ENCODE data around the gene F11R.

Gene F11R

DNA sequence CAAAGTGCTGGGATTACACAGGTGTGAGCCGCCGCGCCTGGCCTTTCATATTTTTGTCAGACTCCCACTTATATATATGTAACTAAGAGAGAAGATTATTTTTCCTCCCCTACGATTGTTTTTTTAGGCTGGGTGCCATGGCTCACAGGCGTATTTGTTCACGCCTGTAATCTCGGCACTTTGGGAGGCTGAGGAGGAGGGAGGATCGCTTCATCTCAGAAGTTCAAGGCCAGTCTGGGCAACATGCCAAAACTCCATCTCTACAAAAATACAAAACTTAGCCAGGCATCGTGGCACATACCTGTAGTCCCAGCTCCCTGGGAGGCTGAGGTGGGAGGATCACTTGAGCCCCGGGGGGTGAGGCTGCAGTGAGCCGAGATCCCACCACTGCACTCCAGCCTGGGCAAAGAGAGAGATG is 42.4 kb downstream of the F11R start (continued):
- TF ChIP-seq, protein P1, sequence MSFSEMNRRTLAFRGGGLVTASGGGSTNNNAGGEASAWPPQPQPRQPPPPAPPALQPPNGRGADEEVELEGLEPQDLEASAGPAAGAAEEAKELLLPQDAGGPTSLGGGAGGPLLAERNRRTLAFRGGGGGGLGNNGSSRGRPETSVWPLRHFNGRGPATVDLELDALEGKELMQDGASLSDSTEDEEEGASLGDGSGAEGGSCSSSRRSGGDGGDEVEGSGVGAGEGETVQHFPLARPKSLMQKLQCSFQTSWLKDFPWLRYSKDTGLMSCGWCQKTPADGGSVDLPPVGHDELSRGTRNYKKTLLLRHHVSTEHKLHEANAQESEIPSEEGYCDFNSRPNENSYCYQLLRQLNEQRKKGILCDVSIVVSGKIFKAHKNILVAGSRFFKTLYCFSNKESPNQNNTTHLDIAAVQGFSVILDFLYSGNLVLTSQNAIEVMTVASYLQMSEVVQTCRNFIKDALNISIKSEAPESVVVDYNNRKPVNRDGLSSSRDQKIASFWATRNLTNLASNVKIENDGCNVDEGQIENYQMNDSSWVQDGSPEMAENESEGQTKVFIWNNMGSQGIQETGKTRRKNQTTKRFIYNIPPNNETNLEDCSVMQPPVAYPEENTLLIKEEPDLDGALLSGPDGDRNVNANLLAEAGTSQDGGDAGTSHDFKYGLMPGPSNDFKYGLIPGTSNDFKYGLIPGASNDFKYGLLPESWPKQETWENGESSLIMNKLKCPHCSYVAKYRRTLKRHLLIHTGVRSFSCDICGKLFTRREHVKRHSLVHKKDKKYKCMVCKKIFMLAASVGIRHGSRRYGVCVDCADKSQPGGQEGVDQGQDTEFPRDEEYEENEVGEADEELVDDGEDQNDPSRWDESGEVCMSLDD (tag by site-specific recombination; IDR thresholded peaks at IDR 0.05): no peak
- TF ChIP-seq ZNF211 (tag by site-specific recombination; IDR thresholded peaks at IDR 0.05; ENCODE audit: low read depth): no peak
- TF ChIP-seq, protein P2, sequence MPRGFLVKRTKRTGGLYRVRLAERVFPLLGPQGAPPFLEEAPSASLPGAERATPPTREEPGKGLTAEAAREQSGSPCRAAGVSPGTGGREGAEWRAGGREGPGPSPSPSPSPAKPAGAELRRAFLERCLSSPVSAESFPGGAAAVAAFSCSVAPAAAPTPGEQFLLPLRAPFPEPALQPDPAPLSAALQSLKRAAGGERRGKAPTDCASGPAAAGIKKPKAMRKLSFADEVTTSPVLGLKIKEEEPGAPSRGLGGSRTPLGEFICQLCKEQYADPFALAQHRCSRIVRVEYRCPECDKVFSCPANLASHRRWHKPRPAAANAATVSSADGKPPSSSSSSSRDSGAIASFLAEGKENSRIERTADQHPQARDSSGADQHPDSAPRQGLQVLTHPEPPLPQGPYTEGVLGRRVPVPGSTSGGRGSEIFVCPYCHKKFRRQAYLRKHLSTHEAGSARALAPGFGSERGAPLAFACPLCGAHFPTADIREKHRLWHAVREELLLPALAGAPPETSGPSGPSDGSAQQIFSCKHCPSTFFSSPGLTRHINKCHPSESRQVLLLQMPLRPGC (tag by site-specific recombination; IDR thresholded peaks at IDR 0.05): peak; percentile 86
- no peak for TF ChIP-seq BCL11B (tag by site-specific recombination; IDR thresholded peaks at IDR 0.05; ENCODE audit: low read depth)
- TF ChIP-seq KLF8 (tag by site-specific recombination; IDR thresholded peaks at IDR 0.05): peak; percentile 60
- no peak for TF ChIP-seq ZNF514 (tag by site-specific recombination; IDR thresholded peaks at IDR 0.05)
- TF ChIP-seq ZNF549 (tag by site-specific recombination; IDR thresholded peaks at IDR 0.05): no peak
- peak; percentile 80 for TF ChIP-seq ZNF341 (tag by site-specific recombination; IDR thresholded peaks at IDR 0.05; ENCODE audit: low read depth)
- no peak for TF ChIP-seq ZNF776 (tag by site-specific recombination; IDR thresholded peaks at IDR 0.05; ENCODE audit: borderline replicate concordance)
- no peak for TF ChIP-seq ZNF239 (tag by site-specific recombination; IDR thresholded peaks at IDR 0.05)
- TF ChIP-seq, protein P3, sequence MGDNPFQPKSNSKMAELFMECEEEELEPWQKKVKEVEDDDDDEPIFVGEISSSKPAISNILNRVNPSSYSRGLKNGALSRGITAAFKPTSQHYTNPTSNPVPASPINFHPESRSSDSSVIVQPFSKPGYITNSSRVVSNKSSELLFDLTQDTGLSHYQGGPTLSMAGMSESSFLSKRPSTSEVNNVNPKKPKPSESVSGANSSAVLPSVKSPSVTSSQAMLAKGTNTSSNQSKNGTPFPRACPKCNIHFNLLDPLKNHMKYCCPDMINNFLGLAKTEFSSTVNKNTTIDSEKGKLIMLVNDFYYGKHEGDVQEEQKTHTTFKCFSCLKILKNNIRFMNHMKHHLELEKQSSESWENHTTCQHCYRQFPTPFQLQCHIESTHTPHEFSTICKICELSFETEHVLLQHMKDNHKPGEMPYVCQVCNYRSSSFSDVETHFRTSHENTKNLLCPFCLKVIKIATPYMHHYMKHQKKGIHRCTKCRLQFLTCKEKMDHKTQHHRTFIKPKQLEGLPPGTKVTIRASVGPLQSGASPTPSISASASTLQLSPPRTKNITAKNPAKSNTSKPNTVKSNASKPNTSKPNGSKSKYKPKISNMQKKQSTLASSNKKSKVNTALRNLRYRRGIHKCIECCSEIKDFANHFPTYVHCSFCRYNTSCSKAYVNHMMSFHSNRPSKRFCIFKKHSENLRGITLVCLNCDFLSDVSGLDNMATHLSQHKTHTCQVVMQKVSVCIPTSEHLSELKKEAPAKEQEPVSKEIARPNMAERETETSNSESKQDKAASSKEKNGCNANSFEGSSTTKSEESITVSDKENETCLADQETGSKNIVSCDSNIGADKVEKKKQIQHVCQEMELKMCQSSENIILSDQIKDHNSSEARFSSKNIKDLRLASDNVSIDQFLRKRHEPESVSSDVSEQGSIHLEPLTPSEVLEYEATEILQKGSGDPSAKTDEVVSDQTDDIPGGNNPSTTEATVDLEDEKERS (tag by site-specific recombination; IDR thresholded peaks at IDR 0.05): no peak
- no peak for TF ChIP-seq ZNF37A (tag by site-specific recombination; IDR thresholded peaks at IDR 0.05)
- no peak for TF ChIP-seq ZNF140 (tag by site-specific recombination; IDR thresholded peaks at IDR 0.05)
- no peak; the same call in 1 of the 2 replicates for TF ChIP-seq SCRT2 (tag by site-specific recombination; IDR thresholded peaks at IDR 0.05)
- TF ChIP-seq ZNF560 (tag by site-specific recombination; IDR thresholded peaks at IDR 0.05; ENCODE audit: borderline replicate concordance): no peak
- no peak for TF ChIP-seq ZFP37 (tag by site-specific recombination; IDR thresholded peaks at IDR 0.05)
- TF ChIP-seq, protein P4, sequence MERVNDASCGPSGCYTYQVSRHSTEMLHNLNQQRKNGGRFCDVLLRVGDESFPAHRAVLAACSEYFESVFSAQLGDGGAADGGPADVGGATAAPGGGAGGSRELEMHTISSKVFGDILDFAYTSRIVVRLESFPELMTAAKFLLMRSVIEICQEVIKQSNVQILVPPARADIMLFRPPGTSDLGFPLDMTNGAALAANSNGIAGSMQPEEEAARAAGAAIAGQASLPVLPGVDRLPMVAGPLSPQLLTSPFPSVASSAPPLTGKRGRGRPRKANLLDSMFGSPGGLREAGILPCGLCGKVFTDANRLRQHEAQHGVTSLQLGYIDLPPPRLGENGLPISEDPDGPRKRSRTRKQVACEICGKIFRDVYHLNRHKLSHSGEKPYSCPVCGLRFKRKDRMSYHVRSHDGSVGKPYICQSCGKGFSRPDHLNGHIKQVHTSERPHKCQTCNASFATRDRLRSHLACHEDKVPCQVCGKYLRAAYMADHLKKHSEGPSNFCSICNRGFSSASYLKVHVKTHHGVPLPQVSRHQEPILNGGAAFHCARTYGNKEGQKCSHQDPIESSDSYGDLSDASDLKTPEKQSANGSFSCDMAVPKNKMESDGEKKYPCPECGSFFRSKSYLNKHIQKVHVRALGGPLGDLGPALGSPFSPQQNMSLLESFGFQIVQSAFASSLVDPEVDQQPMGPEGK (tag by site-specific recombination; IDR thresholded peaks at IDR 0.05): peak; percentile 63; the same call in 1 of the 2 replicates
- no peak for TF ChIP-seq ZNF791 (tag by site-specific recombination; IDR thresholded peaks at IDR 0.05)
- TF ChIP-seq, protein P5, sequence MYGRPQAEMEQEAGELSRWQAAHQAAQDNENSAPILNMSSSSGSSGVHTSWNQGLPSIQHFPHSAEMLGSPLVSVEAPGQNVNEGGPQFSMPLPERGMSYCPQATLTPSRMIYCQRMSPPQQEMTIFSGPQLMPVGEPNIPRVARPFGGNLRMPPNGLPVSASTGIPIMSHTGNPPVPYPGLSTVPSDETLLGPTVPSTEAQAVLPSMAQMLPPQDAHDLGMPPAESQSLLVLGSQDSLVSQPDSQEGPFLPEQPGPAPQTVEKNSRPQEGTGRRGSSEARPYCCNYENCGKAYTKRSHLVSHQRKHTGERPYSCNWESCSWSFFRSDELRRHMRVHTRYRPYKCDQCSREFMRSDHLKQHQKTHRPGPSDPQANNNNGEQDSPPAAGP (tag by site-specific recombination; IDR thresholded peaks at IDR 0.05): peak; percentile 83
- no peak for TF ChIP-seq ZNF658 (tag by site-specific recombination; IDR thresholded peaks at IDR 0.05)
- TF ChIP-seq, protein P6, sequence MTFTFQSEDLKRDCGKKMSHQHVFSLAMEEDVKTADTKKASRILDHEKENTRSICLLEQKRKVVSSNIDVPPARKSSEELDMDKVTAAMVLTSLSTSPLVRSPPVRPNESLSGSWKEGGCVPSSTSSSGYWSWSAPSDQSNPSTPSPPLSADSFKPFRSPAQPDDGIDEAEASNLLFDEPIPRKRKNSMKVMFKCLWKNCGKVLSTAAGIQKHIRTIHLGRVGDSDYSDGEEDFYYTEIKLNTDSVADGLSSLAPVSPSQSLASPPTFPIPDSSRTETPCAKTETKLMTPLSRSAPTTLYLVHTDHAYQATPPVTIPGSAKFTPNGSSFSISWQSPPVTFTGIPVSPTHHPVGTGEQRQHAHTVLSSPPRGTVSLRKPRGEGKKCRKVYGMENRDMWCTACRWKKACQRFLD (tag by site-specific recombination; IDR thresholded peaks at IDR 0.05): no peak
- TF ChIP-seq ZNF843 (tag by site-specific recombination; IDR thresholded peaks at IDR 0.05): peak; percentile 73; the same call in 1 of the 2 replicates
- no peak; the same call in 1 of the 2 replicates for TF ChIP-seq ZNF394 (tag by site-specific recombination; IDR thresholded peaks at IDR 0.05; ENCODE audit: borderline replicate concordance)
- TF ChIP-seq, protein P7, sequence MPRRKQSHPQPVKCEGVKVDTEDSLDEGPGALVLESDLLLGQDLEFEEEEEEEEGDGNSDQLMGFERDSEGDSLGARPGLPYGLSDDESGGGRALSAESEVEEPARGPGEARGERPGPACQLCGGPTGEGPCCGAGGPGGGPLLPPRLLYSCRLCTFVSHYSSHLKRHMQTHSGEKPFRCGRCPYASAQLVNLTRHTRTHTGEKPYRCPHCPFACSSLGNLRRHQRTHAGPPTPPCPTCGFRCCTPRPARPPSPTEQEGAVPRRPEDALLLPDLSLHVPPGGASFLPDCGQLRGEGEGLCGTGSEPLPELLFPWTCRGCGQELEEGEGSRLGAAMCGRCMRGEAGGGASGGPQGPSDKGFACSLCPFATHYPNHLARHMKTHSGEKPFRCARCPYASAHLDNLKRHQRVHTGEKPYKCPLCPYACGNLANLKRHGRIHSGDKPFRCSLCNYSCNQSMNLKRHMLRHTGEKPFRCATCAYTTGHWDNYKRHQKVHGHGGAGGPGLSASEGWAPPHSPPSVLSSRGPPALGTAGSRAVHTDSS (tag by site-specific recombination; IDR thresholded peaks at IDR 0.05): peak; percentile 88
- TF ChIP-seq ZNF423 (tag by site-specific recombination; IDR thresholded peaks at IDR 0.05): 0 out of 2 replicates have a peak, but pooled peaks have one; percentile 51
